ENCODE data around the gene ARHGAP15. TPM values are rescaled to one million over a fixed set of nuclear protein-coding genes. Genes with fewer than 3 reads are reported as not detected.
A peak's percentile ranks its signal among the peaks of the same experiment; 100 is the strongest.

ARHGAP15 gene
- total RNA-seq, 8 experiments from 2014 or later: 0.29 to 1.3 (median 0.51) TPM; not detected in 2

DNA sequence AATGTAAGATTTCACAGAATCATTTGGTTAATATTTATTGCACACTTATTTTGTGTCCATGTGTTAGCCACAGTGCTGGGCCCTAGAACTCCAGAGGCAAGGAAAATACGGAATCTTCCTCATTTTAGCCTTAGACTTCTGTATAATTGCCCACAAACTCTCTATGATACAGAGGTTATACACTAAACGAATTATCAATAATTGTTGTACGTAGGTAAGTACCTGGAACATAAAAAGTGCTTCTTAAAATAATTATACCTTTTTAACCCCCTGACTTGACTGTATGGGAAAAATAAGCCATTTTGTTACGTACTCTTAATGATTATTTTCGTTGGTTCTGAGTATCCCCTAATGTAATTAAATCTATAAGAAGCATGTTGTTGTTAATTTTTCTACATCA, 119.4 kb downstream of the ARHGAP15 start:
- Histone ChIP-seq H3K27ac (no peak overlapping the region), H3K4me3 (no peak overlapping the region), H3K4me1 (replicated peaks in 1 of 2) (no peaks in the 10 kb centered on the region)
- WGBS, 10 experiments: 33 to 94% (median 67%) methylated on average over 1 to 5 of the region's 5 CpGs
- no peak for ATAC-seq (replicated peaks in 6 of 8)
- in situ Hi-C loops (cut with MboI; ENCODE audit: low pct_unique_long_range_greater_than_20kb in 2 of 9, low sequenced_read_pairs in 9 of 9, unreplicated experiment in 9 of 9): no loop called here

DNA sequence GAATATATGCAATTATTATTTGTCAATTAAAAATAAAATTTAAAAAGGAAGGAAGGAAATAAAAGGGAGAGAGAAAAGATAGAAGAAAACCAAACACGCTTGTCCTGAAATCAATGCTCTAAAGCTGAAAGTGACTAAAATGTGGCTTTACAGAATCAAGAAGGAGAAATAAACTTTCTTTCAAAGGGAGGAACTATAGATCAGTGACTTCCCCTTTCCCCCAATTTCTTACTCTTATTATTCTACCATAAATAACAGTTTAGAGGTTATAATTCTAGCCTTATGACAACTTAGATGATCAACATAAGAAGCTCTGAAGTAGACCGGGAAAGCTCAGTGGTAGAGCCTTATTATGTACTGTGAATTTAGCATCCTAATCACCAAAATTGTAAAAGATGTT, 122.5 kb downstream of the ARHGAP15 start:
- no peak for ATAC-seq (replicated peaks in 6 of 8)
- Histone ChIP-seq H3K27ac (no peak overlapping the region), H3K4me3 (no peak overlapping the region), H3K4me1 (replicated peaks in 1 of 2) (no peaks in the 10 kb centered on the region)
- 51 to 100% (median 98%) methylated on average over 2 of the region's 2 CpGs for WGBS, 10 experiments
- in situ Hi-C loops (cut with MboI; ENCODE audit: low pct_unique_long_range_greater_than_20kb in 2 of 9, low sequenced_read_pairs in 9 of 9, unreplicated experiment in 9 of 9): no loop called here

DNA sequence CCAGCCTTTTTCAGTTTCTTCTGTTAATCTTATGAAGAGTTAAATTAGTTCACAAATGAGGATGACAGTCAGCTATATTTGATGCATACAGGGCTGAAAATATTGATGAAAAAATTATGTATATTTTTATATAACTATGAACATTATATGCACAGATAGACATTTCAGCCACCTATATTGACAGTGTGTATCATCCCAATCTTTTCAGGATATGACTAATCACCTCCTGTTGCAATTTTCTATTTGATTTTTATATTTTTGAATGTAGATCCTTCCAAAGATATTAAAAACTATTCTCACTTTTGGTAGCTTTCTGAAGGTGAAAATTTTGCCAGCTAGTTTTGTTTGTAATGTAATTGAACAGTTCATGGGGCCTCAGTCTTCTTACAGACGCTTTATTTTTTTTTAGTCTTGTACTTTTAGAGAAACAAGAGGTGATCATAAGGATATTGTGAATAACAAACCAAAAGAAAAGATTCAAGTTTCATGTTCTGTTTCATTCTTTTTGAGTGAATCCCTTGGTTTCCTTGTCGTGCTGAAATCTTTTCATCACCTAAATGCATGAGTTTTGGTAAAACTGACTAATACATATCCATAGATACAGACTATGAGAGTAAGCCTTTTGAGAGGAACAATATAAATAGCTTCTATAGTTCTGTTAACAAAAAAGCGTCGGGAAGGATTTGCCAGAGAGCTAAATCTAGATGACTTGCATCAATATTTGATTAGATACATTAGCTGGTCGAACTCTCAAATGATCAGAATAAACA, 123.1 kb downstream of the ARHGAP15 start:
- Histone ChIP-seq H3K27ac (no peak overlapping the region), H3K4me1 (replicated peaks in 1 of 2) (no peaks in the 10 kb centered on the region), H3K4me3 (no peak overlapping the region)
- ATAC-seq (replicated peaks in 6 of 8): no peak
- 12 to 100% (median 80%) methylated on average over 1 to 5 of the region's 5 CpGs for WGBS, 10 experiments
- in situ Hi-C loops (cut with MboI; ENCODE audit: low pct_unique_long_range_greater_than_20kb in 2 of 9, low sequenced_read_pairs in 9 of 9, unreplicated experiment in 9 of 9): no loop called here

DNA sequence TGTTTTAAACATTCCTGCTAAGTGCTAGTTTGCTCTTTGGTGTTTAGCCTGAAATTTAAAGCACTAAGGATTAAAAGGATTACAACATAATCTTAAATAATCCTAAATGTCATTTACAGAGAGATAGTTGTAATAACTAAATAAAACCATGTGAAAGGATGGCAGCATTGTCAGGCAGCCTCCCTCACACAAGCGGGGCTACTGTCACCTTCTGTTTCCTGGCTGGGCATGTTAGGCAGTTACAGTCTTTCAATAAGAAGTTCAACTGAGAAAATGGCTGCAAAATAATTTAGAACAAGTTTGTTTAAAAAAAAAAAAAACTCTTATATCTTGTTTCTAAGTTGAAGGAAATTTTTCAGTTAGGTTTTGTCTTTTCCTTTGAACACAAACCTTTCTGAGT, 124.9 kb downstream of the ARHGAP15 start:
- 43 to 100% (median 90%) methylated on average over 1 of the region's 1 CpG; no CpG with 5 or more reads in 2 of the 10 experiments for WGBS, 10 experiments
- in situ Hi-C loops (cut with MboI; ENCODE audit: low pct_unique_long_range_greater_than_20kb in 2 of 9, low sequenced_read_pairs in 9 of 9, unreplicated experiment in 9 of 9): no loop called here
- H3K4me1 ChIP-seq (replicated peaks in 1 of 2): no peaks in the 10 kb centered on the region
- no peak overlapping the region for H3K4me3 ChIP-seq
- ATAC-seq (replicated peaks in 6 of 8): no peak
- H3K27ac ChIP-seq: no peak overlapping the region

DNA sequence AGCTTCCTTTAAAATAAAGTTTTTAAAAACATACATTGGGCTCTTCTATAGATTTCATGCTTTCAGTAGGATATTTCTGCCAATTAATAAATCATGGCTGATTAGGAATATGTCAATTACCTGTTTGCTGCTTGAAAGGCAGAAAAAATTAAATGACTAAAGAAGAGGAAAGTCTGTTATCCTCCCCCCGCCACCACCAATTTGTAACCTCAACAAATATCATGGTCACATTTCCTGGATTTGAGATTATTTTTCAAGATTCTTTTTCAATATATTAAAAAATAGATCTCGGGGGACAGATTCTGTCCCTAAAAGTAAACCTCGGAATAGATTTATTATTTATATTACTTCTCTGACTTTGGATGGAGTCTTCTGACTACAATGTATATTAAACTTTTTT, 125.9 kb downstream of the ARHGAP15 start:
- Histone ChIP-seq H3K4me1 (replicated peaks in 1 of 2) (no peaks in the 10 kb centered on the region), H3K27ac (no peak overlapping the region), H3K4me3 (no peak overlapping the region)
- in situ Hi-C loops (cut with MboI; ENCODE audit: low pct_unique_long_range_greater_than_20kb in 2 of 9, low sequenced_read_pairs in 9 of 9, unreplicated experiment in 9 of 9): no loop called here
- ATAC-seq (replicated peaks in 6 of 8): no peak
- WGBS, 10 experiments: 31 to 100% (median 80%) methylated on average over 1 to 3 of the region's 3 CpGs; no CpG with 5 or more reads in 1 of the 10 experiments

DNA sequence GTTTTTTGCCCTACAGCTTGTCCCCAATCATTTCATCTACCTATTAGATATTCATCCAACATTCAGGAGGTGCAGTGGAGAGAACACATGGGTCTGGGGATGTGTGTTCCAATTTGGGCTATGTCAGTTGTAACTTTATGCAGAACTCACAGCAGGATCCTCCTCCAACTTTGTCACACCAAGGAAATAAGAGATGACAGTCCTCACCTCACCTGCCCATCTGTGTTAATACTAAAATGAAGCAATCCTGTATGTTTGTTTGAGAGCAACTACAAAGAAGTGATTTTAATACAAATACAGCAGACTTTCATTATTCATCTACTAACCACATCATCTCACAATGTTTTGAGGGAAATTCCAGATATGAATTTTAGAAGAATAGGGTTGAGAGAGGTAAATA, 126.7 kb downstream of the ARHGAP15 start:
- ATAC-seq (replicated peaks in 6 of 8): no peak
- in situ Hi-C loops (cut with MboI; ENCODE audit: low pct_unique_long_range_greater_than_20kb in 2 of 9, low sequenced_read_pairs in 9 of 9, unreplicated experiment in 9 of 9): no loop called here

DNA sequence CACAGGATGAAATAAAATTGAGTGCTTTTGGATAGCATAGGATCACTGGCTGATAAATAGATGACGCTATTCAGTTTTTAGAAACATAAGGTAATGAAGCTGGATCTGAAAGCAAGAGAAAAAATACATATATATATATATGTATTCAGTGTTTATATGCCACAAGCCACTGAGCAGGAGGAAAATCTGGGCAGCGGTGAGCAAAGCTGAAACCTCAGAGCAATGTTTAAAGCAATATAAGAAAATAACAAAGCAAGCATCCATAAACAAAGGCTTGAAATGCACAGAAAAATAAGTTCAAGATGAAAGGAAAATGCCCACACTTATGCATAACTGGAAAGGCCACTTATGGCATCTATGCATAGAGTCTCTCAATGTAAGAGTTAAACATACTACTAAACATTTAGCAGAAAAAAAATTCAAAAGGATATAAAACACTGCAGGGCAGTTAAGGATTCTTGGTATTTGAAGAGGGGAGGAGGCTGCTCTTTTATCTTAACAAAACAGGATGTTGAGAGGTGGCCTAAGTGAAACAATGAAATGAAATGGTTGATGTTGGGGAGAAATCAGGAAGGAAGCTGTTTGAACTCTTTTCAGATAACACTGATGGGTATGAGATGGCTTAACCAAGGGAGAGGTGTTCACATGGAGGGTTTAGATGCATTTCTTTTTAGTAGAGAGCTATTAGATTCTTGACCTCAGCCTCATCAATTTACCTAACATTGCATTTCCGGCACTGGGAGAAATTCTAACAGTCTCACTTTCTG, 129.1 kb downstream of the ARHGAP15 start:
- no peak overlapping the region for H3K27ac ChIP-seq
- no peak overlapping the region for H3K4me3 ChIP-seq
- no peak for ATAC-seq (replicated peaks in 6 of 8)
- WGBS, 10 experiments: 40 to 100% (median 88%) methylated on average over 1 to 3 of the region's 3 CpGs
- H3K4me1 ChIP-seq (replicated peaks in 1 of 2): no peaks in the 10 kb centered on the region
- in situ Hi-C loops (cut with MboI; ENCODE audit: low pct_unique_long_range_greater_than_20kb in 2 of 9, low sequenced_read_pairs in 9 of 9, unreplicated experiment in 9 of 9): no loop called here

More for the DNA sequence above, 126.7 kb downstream of the ARHGAP15 start:
- Histone ChIP-seq H3K4me1 (replicated peaks in 1 of 2) (no peaks in the 10 kb centered on the region), H3K4me3 (no peak overlapping the region), H3K27ac (no peak overlapping the region)

DNA sequence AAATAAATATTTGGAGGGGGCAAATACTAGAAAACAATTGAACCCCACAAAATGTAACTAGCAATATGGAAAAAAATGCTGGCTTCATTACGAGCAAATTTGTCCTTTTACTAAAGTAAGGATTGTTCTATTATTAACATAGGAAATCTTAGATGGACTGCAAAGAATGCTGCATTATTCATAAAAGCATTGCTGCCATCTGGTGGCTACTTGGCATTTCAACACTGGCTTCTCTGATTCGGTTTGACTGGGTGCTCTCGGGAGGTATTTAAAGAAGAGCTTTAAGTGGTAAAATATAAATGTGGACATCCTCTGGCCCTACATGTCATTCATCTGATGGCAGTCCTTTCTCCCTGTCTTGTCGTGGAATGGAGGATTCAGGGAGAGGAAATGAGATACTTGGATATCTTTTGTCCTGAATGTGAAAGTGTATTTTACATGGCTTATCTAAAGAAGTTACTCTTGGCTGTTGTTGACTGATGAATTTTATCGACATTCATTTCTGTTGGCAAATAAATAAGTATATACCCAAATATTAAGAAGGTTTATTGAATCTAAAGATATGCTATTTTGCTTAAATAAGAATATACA, 130.2 kb downstream of the ARHGAP15 start:
- WGBS, 10 experiments: 0 to 50% (median 10%) methylated on average over 1 to 5 of the region's 5 CpGs
- peak in 7 of 8 experiments; percentile 53 to 91 (median 65) for ATAC-seq (replicated peaks in 6 of 8)
- in situ Hi-C loops (cut with MboI; ENCODE audit: low pct_unique_long_range_greater_than_20kb in 2 of 9, low sequenced_read_pairs in 9 of 9, unreplicated experiment in 9 of 9): no loop called here
- Histone ChIP-seq H3K4me1 (replicated peaks in 1 of 2) (no peaks in the 10 kb centered on the region), H3K27ac (no peak overlapping the region), H3K4me3 (no peak overlapping the region)

DNA sequence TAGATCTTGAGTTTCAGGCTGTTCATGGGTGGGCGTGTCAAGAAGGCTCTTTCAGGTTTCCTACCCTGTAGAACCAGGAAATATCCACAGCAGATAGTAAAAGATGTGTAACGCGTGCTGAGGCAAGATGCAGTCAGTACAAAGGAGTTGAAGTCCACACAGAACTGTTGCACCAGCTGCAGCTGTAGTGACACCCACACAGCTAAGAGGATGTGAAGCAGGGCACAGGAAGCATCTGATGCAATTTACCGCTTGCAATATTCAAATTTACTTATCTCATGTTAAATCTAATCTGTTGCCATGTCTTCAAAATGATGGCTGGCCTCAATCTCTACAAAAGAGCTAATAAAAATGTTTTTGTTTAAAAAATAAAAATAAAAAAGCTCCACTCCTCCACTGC, 132.8 kb downstream of the ARHGAP15 start:
- in situ Hi-C loops (cut with MboI; ENCODE audit: low pct_unique_long_range_greater_than_20kb in 2 of 9, low sequenced_read_pairs in 9 of 9, unreplicated experiment in 9 of 9): no loop called here
- no peak overlapping the region for H3K4me3 ChIP-seq
- ATAC-seq (replicated peaks in 6 of 8): peak in 1 of 8 experiments; percentile 34
- H3K4me1 ChIP-seq (replicated peaks in 1 of 2): no peaks in the 10 kb centered on the region
- no peak overlapping the region for H3K27ac ChIP-seq
- 40 to 100% (median 96%) methylated on average over 1 to 3 of the region's 4 CpGs; no CpG with 5 or more reads in 2 of the 10 experiments for WGBS, 10 experiments

DNA sequence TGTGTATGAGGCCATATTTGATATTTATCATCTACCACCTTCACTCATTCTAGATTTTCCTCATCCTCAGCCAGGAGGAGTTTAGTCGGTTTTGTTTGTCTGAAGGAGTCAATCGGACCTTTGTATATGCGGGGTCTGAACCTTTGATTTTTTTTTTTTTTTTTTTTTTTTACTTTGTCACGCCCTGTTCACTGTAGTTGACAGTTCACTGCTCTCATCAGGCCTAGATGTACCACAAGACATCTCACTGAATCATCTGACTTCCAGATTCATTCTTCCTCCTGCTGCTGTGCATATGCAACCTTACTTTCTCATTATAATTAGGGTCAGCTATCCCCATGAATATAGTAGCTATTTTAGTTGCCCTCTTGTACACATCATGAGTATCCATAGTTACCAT, 133.2 kb downstream of the ARHGAP15 start:
- Histone ChIP-seq H3K27ac (no peak overlapping the region), H3K4me3 (no peak overlapping the region), H3K4me1 (replicated peaks in 1 of 2) (no peaks in the 10 kb centered on the region)
- 60 to 100% (median 89%) methylated on average over 2 to 4 of the region's 4 CpGs; no CpG with 5 or more reads in 2 of the 10 experiments for WGBS, 10 experiments
- ATAC-seq (replicated peaks in 6 of 8): peak in 3 of 8 experiments; percentile 16 to 55 (median 47)
- in situ Hi-C loops (cut with MboI; ENCODE audit: low pct_unique_long_range_greater_than_20kb in 2 of 9, low sequenced_read_pairs in 9 of 9, unreplicated experiment in 9 of 9): no loop called here

DNA sequence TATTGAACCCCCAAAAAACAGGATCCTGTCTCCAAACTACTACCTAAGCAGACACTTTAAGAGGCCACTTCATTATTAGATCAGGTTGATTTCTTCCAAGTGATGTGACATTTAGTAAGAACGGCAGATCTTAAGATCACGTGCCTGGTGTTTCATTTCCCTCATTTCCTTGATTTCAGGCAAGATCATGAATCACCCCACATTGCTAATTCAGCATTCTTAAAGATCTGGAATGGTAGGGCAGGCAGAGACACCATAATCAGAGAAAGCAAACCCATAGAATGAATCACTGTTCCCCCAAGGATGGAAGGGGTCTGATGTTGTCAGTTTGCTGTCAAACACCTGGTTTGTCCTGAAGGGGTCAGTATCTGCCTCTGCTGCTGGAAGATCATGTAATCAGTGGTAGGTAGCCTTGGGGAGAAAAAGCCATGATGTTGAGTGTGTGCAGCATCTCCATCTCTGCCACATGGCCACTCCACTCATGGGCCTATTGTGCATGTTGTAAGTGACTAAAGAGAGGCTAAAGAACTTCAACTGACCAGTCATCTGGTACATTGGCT, 133.9 kb downstream of the ARHGAP15 start:
- in situ Hi-C loops (cut with MboI; ENCODE audit: low pct_unique_long_range_greater_than_20kb in 2 of 9, low sequenced_read_pairs in 9 of 9, unreplicated experiment in 9 of 9): no loop called here
- WGBS, 10 experiments: 80 to 100% (median 100%) methylated on average over 1 to 2 of the region's 2 CpGs; no CpG with 5 or more reads in 3 of the 10 experiments
- Histone ChIP-seq H3K4me3 (no peak overlapping the region), H3K4me1 (replicated peaks in 1 of 2) (no peaks in the 10 kb centered on the region), H3K27ac (no peak overlapping the region)
- peak in 1 of 8 experiments; percentile 42 for ATAC-seq (replicated peaks in 6 of 8)

DNA sequence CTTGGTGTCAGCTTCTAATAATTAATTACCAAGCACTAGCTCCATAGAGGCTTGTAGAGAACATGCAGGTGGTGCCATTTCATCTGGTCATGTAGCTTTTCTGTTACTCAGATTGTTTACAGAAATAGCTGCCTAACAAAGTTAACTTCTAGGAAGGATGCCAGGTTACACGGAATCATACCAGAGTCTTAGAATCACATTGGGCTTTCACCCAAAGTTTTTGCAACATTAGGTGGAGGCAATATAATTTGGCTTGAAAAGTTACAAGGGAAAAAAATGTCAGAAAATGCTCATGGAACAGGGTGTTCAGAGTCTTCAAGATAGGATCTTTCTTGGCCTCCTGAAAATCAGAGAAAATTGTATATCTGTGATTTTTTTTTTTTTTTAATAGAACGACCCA, 135.6 kb downstream of the ARHGAP15 start:
- no peak overlapping the region for H3K4me3 ChIP-seq
- ATAC-seq (replicated peaks in 6 of 8): no peak
- in situ Hi-C loops (cut with MboI; ENCODE audit: low pct_unique_long_range_greater_than_20kb in 2 of 9, low sequenced_read_pairs in 9 of 9, unreplicated experiment in 9 of 9): no loop called here
- no peaks in the 10 kb centered on the region for H3K4me1 ChIP-seq (replicated peaks in 1 of 2)
- WGBS, 10 experiments: 0 to 96% (median 71%) methylated on average over 1 to 2 of the region's 2 CpGs; no CpG with 5 or more reads in 1 of the 10 experiments
- no peak overlapping the region for H3K27ac ChIP-seq

DNA sequence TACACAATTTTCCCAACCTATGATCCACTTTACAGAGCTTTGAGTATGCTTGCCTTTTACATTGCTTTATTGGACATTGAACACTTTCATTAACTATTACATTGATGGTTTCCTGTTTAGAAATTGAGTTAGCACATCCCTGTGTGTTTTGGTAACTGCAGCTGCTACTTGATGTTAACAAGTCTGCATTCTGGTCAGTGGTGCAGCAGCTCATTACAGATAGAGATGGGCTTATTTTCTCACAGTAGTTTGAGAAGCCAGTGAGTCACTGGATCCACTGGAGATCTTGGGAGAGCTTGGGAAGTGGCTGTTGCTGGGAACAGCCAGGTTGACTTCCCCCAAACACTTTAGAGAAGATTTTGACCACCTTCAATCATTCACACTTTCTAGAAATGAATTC, 150.5 kb downstream of the ARHGAP15 start:
- H3K4me3 ChIP-seq: no peak overlapping the region
- in situ Hi-C loops (cut with MboI; ENCODE audit: low pct_unique_long_range_greater_than_20kb in 2 of 9, low sequenced_read_pairs in 9 of 9, unreplicated experiment in 9 of 9): no loop called here
- no peak for ATAC-seq (replicated peaks in 6 of 8)
- H3K27ac ChIP-seq: no peak overlapping the region
- no peaks in the 10 kb centered on the region for H3K4me1 ChIP-seq (replicated peaks in 1 of 2)

All from motor neuron (in vitro differentiated cells).